ENCODE results near the gene NUMA1. TPM values are rescaled to one million over a fixed set of nuclear protein-coding genes. Genes with fewer than 3 reads are reported as not detected.

The NUMA1 gene
- total RNA-seq, 1 donor from 2014 or later, result 116 TPM

- no peak for DNase-seq (ENCODE audit: low read depth)
- H3K4me3 ChIP-seq (ENCODE audit: low read depth, low read length), result no peak overlapping the region
- TF ChIP-seq CTCF (conservative IDR thresholded peaks at IDR 0.05; ENCODE audit: low read depth, low read length), result no peak
Measured at GRCh38 chr11:71992136-71992730, 88.1 kb downstream of the NUMA1 start.

- no peak for DNase-seq (ENCODE audit: low read depth)
- TF ChIP-seq CTCF (conservative IDR thresholded peaks at IDR 0.05; ENCODE audit: low read depth, low read length), result no peak
- H3K4me3 ChIP-seq (ENCODE audit: low read depth, low read length), result no peak overlapping the region
Measured at GRCh38 chr11:71991494-71991893, 88.8 kb downstream of the NUMA1 start.

GRCh38 chr11:71990701-71991100 lies 89.6 kb downstream of the NUMA1 start:
- no peak for DNase-seq (ENCODE audit: low read depth)
- no peak overlapping the region for H3K4me3 ChIP-seq (ENCODE audit: low read depth, low read length)
- no peak for TF ChIP-seq CTCF (conservative IDR thresholded peaks at IDR 0.05; ENCODE audit: low read depth, low read length)

GRCh38 chr11:71988050-71988449 lies 92.3 kb downstream of the NUMA1 start:
- H3K4me3 ChIP-seq (ENCODE audit: low read depth, low read length), result no peak overlapping the region
- DNase-seq (ENCODE audit: low read depth), result no peak
- no peak for TF ChIP-seq CTCF (conservative IDR thresholded peaks at IDR 0.05; ENCODE audit: low read depth, low read length)

GRCh38 chr11:71987521-71987920 lies 92.8 kb downstream of the NUMA1 start:
- TF ChIP-seq CTCF (conservative IDR thresholded peaks at IDR 0.05; ENCODE audit: low read depth, low read length), result no peak
- H3K4me3 ChIP-seq (ENCODE audit: low read depth, low read length), result no peak overlapping the region
- DNase-seq (ENCODE audit: low read depth), result no peak

- no peak overlapping the region for H3K4me3 ChIP-seq (ENCODE audit: low read depth, low read length)
- no peak for TF ChIP-seq CTCF (conservative IDR thresholded peaks at IDR 0.05; ENCODE audit: low read depth, low read length)
- no peak for DNase-seq (ENCODE audit: low read depth)
Measured at GRCh38 chr11:71986131-71986530, 94.2 kb downstream of the NUMA1 start.

GRCh38 chr11:71979602-71980001 lies 100.7 kb downstream of the NUMA1 start:
- DNase-seq (ENCODE audit: low read depth), result no peak
- no peak overlapping the region for H3K4me3 ChIP-seq (ENCODE audit: low read depth, low read length)
- no peak for TF ChIP-seq CTCF (conservative IDR thresholded peaks at IDR 0.05; ENCODE audit: low read depth, low read length)

All from epithelial cell of proximal tubule (primary cell).